A549 (cell line): ENCODE data around the gene CYP19A1. TPM values are rescaled to one million over a fixed set of nuclear protein-coding genes. Genes with fewer than 3 reads are reported as not detected.
A peak's percentile ranks its signal among the peaks of the same experiment; 100 is the strongest.

Source experiments
- ATAC-seq, 2 experiments: fragments of 200-7000 bp in 1 of 2; fragments of >200 bp in 1 of 2; cut with Nextera tagmentation in 1 of 2; cut with Tn5 transposase in 1 of 2; 3 replicates each; pipeline versions ENCODE4 v1.8.0 to v1.9.1; 2018 to 2020; ENCODE audit warnings: mild to moderate bottlenecking in 1 of 2, moderate library complexity in 1 of 2
- CTCF ChIA-PET: fragments of 300-600 bp; sonication (Branson Sonifier 250); formaldehyde crosslinking; extraction: SDS; loops from one replicate; lab custom pipeline; 2021; ENCODE audit warnings: antibody characterized with exemption, inconsistent platforms; lab: Yijun Ruan, JAX
- POLR2A ChIA-PET: fragments of 350-600 bp; formaldehyde crosslinking; extraction: SDS; loops from one replicate; lab custom pipeline; 2021; ENCODE audit warnings: antibody characterized with exemption, inconsistent platforms; lab: Yijun Ruan, JAX
- DNase-seq, 2 experiments: peaks; one replicate each; pipeline versions ENCODE4 v3.0.0 to v3.0.0-alpha.2; 2011 to 2016; ENCODE audit warnings: low read depth in 1 of 2, low spot score in 1 of 2
- FAIRE-seq: peaks from 2 replicates; lab custom pipeline; 2011; peaks lifted over from hg19 to GRCh38; lab: Jason Lieb, UNC
- H3K27ac ChIP-seq, 2 experiments: fragments of >200 bp; sonication (Bioruptor Twin); formaldehyde crosslinking; 3 replicates each; pipeline ENCODE4 v1.5.1; 2016 to 2017
- H3K4me1 ChIP-seq: fragments of >200 bp; sonication (Bioruptor Twin); formaldehyde crosslinking; 3 replicates; pipeline ENCODE4 v1.6.1; 2016
- H3K4me2 ChIP-seq: fragments of >200 bp; sonication (Bioruptor Twin); formaldehyde crosslinking; 3 replicates; pipeline ENCODE4 v1.6.1; 2016
- H3K4me3 ChIP-seq: fragments of >200 bp; sonication (Bioruptor Twin); formaldehyde crosslinking; 3 replicates; pipeline ENCODE4 v1.5.1; 2016
- H3K9me3 ChIP-seq: fragments of >200 bp; sonication (Bioruptor Twin); formaldehyde crosslinking; 3 replicates; pipeline ENCODE4 v1.6.1; 2016
- ATOH8 ChIP-seq: fragments of 250-450 bp; sonication (Bioruptor Pico); IDR thresholded peaks from 2 replicates; pipeline ENCODE4 v1.5.0; 2020; ENCODE audit warnings: low read depth, mild to moderate bottlenecking, moderate library complexity
- BHLHE40 ChIP-seq: IDR thresholded peaks from 2 replicates; pipeline ENCODE4 v1.6.1; 2012; ENCODE audit warnings: low read depth, low read length, inconsistent platforms
- CBX8 ChIP-seq: fragments of 200-600 bp; sonication (generic); IDR thresholded peaks from 2 replicates; pipeline ENCODE4 v1.6.1; 2016
- CEBPB ChIP-seq, 2 experiments: fragments of >200 bp in 1 of 2; sonication (Bioruptor Twin) in 1 of 2; formaldehyde crosslinking in 1 of 2; IDR thresholded peaks; 2 replicates each; pipeline ENCODE4 v1.6.1; 2012 to 2016
- EHF ChIP-seq: fragments of 250-450 bp; sonication (Bioruptor Pico); IDR thresholded peaks from 2 replicates; pipeline ENCODE4 v1.5.0; 2020; ENCODE audit warnings: mild to moderate bottlenecking
- GATA3 ChIP-seq: IDR thresholded peaks from 2 replicates; pipeline ENCODE4 v1.6.1; 2012; ENCODE audit warnings: borderline replicate concordance
- HES2 ChIP-seq: fragments of >200 bp; sonication (Bioruptor Twin); formaldehyde crosslinking; IDR thresholded peaks from 2 replicates; pipeline ENCODE4 v1.6.1; 2016
- HEYL ChIP-seq: fragments of 250-450 bp; sonication (Bioruptor Pico); IDR thresholded peaks from 2 replicates; pipeline ENCODE4 v1.8.0; 2021; ENCODE audit warnings: mild to moderate bottlenecking, moderate library complexity
- HOXA7 ChIP-seq: fragments of 250-450 bp; sonication (Bioruptor Pico); IDR thresholded peaks from 2 replicates; pipeline ENCODE4 v1.5.0; 2020; ENCODE audit warnings: mild to moderate bottlenecking, moderate library complexity
- JUN ChIP-seq, 2 experiments: fragments of >200 bp; sonication (Bioruptor Twin); formaldehyde crosslinking; IDR thresholded peaks; 2 replicates in 1 of 2; 3 replicates in 1 of 2; pipeline ENCODE4 v1.6.1; 2016 to 2017
- JUNB ChIP-seq: fragments of >200 bp; sonication (Bioruptor Twin); formaldehyde crosslinking; IDR thresholded peaks from 2 replicates; pipeline ENCODE4 v1.6.1; 2016
- KDM1A ChIP-seq: fragments of 200-600 bp; sonication (generic); IDR thresholded peaks from 2 replicates; pipeline ENCODE4 v1.6.1; 2016; ENCODE audit warnings: low read depth, mild to moderate bottlenecking
- KDM5A ChIP-seq: fragments of 200-600 bp; sonication (generic); IDR thresholded peaks from 2 replicates; pipeline ENCODE4 v1.6.1; 2016; ENCODE audit warnings: antibody characterized with exemption, mild to moderate bottlenecking
- MAFK ChIP-seq: fragments of 450-650 bp; IDR thresholded peaks from 2 replicates; pipeline ENCODE4 v1.6.1; 2014; ENCODE audit not compliant: partially characterized antibody
- NFE2L2 ChIP-seq: fragments of 150-350 bp; conservative IDR thresholded peaks from 2 replicates; pipeline ENCODE4 v1.6.1; 2014; ENCODE audit warnings: low read length
- NR3C1 ChIP-seq: fragments of >200 bp; sonication (Bioruptor Twin); formaldehyde crosslinking; IDR thresholded peaks from 3 replicates; pipeline ENCODE4 v1.6.1; 2017
- PBX3 ChIP-seq: IDR thresholded peaks from 2 replicates; pipeline ENCODE4 v1.6.1; 2012
- POLR2A ChIP-seq: IDR thresholded peaks from 2 replicates; pipeline ENCODE4 v1.6.1; 2012; ENCODE audit warnings: mild to moderate bottlenecking, low read length
- POLR2AphosphoS2 ChIP-seq: conservative IDR thresholded peaks from 2 replicates; pipeline ENCODE4 v1.6.1; 2012; ENCODE audit warnings: low read length, improper control_type of control experiment, inconsistent platforms
- REST ChIP-seq: fragments of 200-600 bp; sonication (generic); IDR thresholded peaks from 2 replicates; pipeline ENCODE4 v1.6.1; 2016; ENCODE audit warnings: antibody characterized with exemption, mild to moderate bottlenecking, moderate library complexity
- RNF2 ChIP-seq: fragments of 200-600 bp; sonication (generic); IDR thresholded peaks from 2 replicates; pipeline ENCODE4 v1.6.1; 2016; ENCODE audit warnings: low read depth, mild to moderate bottlenecking, antibody characterized with exemption, moderate library complexity, borderline replicate concordance
- SREBF2 ChIP-seq: fragments of 450-650 bp; IDR thresholded peaks from 2 replicates; pipeline ENCODE4 v1.6.1; 2014; ENCODE audit warnings: mild to moderate bottlenecking, moderate library complexity
- TP53 ChIP-seq: fragments of 250-450 bp; sonication (Bioruptor Pico); IDR thresholded peaks from 2 replicates; pipeline ENCODE4 v1.5.0; 2021; ENCODE audit warnings: mild to moderate bottlenecking, moderate library complexity
- WGBS: methylation state at CpG from one replicate; pipeline ENCODE4 v1.1.6; 2017; ENCODE audit errors: missing lambda C conversion rate; 5-methylcytosine and 5-hydroxymethylcytosine counted together
- polyA plus RNA-seq, 4 experiments: library from polyadenylated mRNA; depleted of rRNA in 3 of 4; stranded (reverse); fragments of >200 nt; fragmentation: RNase III in 1 of 4; extraction: RNeasy Plus Mini Kit Qiagen cat#74134 plus additional on column Dnase treatment in 1 of 4; gene quantifications; 2 replicates in 3 of 4; 3 replicates in 1 of 4; pipeline ENCODE4 v1.2.3, GENCODE V29; 2011 to 2017

The CYP19A1 gene
- polyA plus RNA-seq, 2 of the 4 experiments (the other 2 are of a cell fraction): 0.36 TPM; not detected in 1

- FAIRE-seq (no peak), ATAC-seq (no peak), DNase-seq (no peak)
- H3K27ac ChIP-seq: no peak overlapping the region
- H3K4me2 ChIP-seq: no peak overlapping the region
- no peak overlapping the region for H3K4me3 ChIP-seq
- no peaks in the 10 kb centered on the region for H3K9me3 ChIP-seq
- CTCF ChIA-PET: interaction anchor here (4.6 to 15.7 kb wide), 2 partner anchors 12 to 16 kb away, joined by 49 to 333 read pairs; no protein-coding TSS in a partner anchor
- POLR2A ChIA-PET: no interaction called here
- no peak for TF ChIP-seq GATA3
- no peak for TF ChIP-seq EHF (CRISPR knock-in tag)
- no peak for TF ChIP-seq JUN (IDR thresholded peaks at IDR 0.05)
- no peak for TF ChIP-seq NR3C1
- TF ChIP-seq HOXA7: no peak
- no peak for TF ChIP-seq ATOH8 (CRISPR knock-in tag)
- no peak for TF ChIP-seq KDM1A
- no peak for TF ChIP-seq MAFK
- TF ChIP-seq HEYL (CRISPR knock-in tag): no peak
- no peak for TF ChIP-seq KDM5A
- TF ChIP-seq RNF2: no peak
- TF ChIP-seq BHLHE40: no peak
- no peak for TF ChIP-seq HES2
- TF ChIP-seq POLR2A: no peak
- TF ChIP-seq JUNB: no peak
- TF ChIP-seq NFE2L2: no peak
- TF ChIP-seq TP53: no peak
- TF ChIP-seq CEBPB (IDR thresholded peaks at IDR 0.05): no peak
- TF ChIP-seq PBX3: no peak
- H3K4me1 ChIP-seq: no peaks in the 10 kb centered on the region
- 49% methylated on average over 3 of the region's 3 CpGs for WGBS
Observed at GRCh38 chr15:51181221-51181620, 157.2 kb downstream of the CYP19A1 start.

GRCh38 chr15:51180534-51180933 lies 157.9 kb downstream of the CYP19A1 start:
- POLR2A ChIA-PET: no interaction called here
- no peaks in the 10 kb centered on the region for H3K4me1 ChIP-seq
- H3K4me2 ChIP-seq: no peak overlapping the region
- 0% methylated on average over 1 of the region's 1 CpG for WGBS
- ATAC-seq: no peak
- no peak overlapping the region for H3K27ac ChIP-seq
- FAIRE-seq: no peak
- DNase-seq: no peak
- no peak overlapping the region for H3K4me3 ChIP-seq
- CTCF ChIA-PET: interaction anchor here (0.8 to 15.7 kb wide), 4 partner anchors 12 to 201 kb away, joined by 3 to 333 read pairs (median 27); no protein-coding TSS in a partner anchor
- H3K9me3 ChIP-seq: no peaks in the 10 kb centered on the region
- TF ChIP-seq NFE2L2 (no peak), MAFK (peak; percentile 70)

- TF ChIP-seq POLR2AphosphoS2 (no peak), CBX8 (no peak), CEBPB (IDR thresholded peaks at IDR 0.05) (no peak), SREBF2 (no peak), REST (no peak)
- Histone ChIP-seq H3K4me1 (no peaks in the 10 kb centered on the region), H3K4me3 (no peak overlapping the region), H3K4me2 (no peak overlapping the region), H3K27ac (no peak overlapping the region), H3K9me3 (no peaks in the 10 kb centered on the region)
- no peak for DNase-seq
- no peak for FAIRE-seq
- CTCF ChIA-PET: interaction anchor here (0.8 to 15.7 kb wide), 3 partner anchors 13 to 202 kb away, joined by 3 to 333 read pairs (median 5); no protein-coding TSS in a partner anchor
- no peak for ATAC-seq
- POLR2A ChIA-PET: no interaction called here
- WGBS: 16% methylated on average over 3 of the region's 3 CpGs
Observed at GRCh38 chr15:51180011-51180410, 158.4 kb downstream of the CYP19A1 start.
